Breast epithelium (tissue), 4 donors: ENCODE results near the gene SYNJ2. TPM values are rescaled to one million over a fixed set of nuclear protein-coding genes. Genes with fewer than 3 reads are reported as not detected.

Source experiments
- DNase-seq, 2 donors: peaks; one replicate each; pipeline ENCODE4 v3.0.0-alpha.2; 2019; ENCODE audit warnings: low spot score in 2 of 2
- H3K27ac ChIP-seq, 2 donors: fragments of 200-600 bp; sonication (generic) in 1 of 2; one replicate each; pipeline ENCODE4 v1.5.1; 2016 to 2019; ENCODE audit warnings: mild to moderate bottlenecking in 1 of 2
- H3K27me3 ChIP-seq, 2 donors: fragments of 200-600 bp; sonication (generic) in 1 of 2; one replicate each; pipeline versions ENCODE4 v1.5.1 to v1.6.0; 2017 to 2019; ENCODE audit warnings: control low read depth in 1 of 2, mild to moderate bottlenecking in 1 of 2
- H3K36me3 ChIP-seq: fragments of 200-600 bp; one replicate; pipeline ENCODE4 v1.5.1; 2019
- H3K4me1 ChIP-seq, 2 donors: fragments of 200-600 bp; sonication (generic); one replicate each; pipeline ENCODE4 v1.5.1; 2016 to 2019; ENCODE audit warnings: control low read depth in 1 of 2
- H3K4me3 ChIP-seq, 3 donors: fragments of 200-600 bp; sonication (generic); 1 replicate in 2 of 3; 2 replicates in 1 of 3; pipeline ENCODE4 v1.5.1; 2016 to 2019; ENCODE audit warnings: mild to moderate bottlenecking in 3 of 3, moderate library complexity in 2 of 3
- H3K9me3 ChIP-seq, 2 donors: fragments of 200-600 bp; sonication (generic) in 1 of 2; one replicate each; pipeline ENCODE4 v1.5.1; 2016 to 2019; ENCODE audit warnings: control low read depth in 1 of 2
- POLR2A ChIP-seq: fragments of 450-650 bp; IDR thresholded peaks from one replicate; pipeline ENCODE4 v1.6.1; 2016; ENCODE audit warnings: antibody characterized with exemption, mild to moderate bottlenecking, moderate library complexity
- POLR2AphosphoS5 ChIP-seq, 3 donors: sonication (generic); formaldehyde crosslinking; IDR thresholded peaks; one replicate each; pipeline ENCODE4 v1.6.1; 2017; ENCODE audit warnings: antibody characterized with exemption in 3 of 3
- intact Hi-C: fragments of 100-400 bp; cut with DNase I; formaldehyde crosslinking; loops from one replicate; pipeline ENCODE4 v1.15.1; 2023; ENCODE audit warnings: low total_unique reads
- total RNA-seq, 3 donors: library from RNA; depleted of rRNA; stranded (reverse); fragments of >200 nt; gene quantifications; one replicate each; pipeline ENCODE4 v1.1.0, GENCODE V29; 2016
- TF ChIP-seq, protein P1 (sequence below), 3 donors: fragments of 450-650 bp; IDR thresholded peaks; one replicate each; pipeline ENCODE4 v1.5.1; 2016 to 2017; ENCODE audit warnings: antibody characterized with exemption in 3 of 3, mild to moderate bottlenecking in 3 of 3, moderate library complexity in 3 of 3

Gene SYNJ2
- total RNA-seq, 3 donors from 2014 or later = 3.0 to 20.2 (median 15.7) TPM

DNA sequence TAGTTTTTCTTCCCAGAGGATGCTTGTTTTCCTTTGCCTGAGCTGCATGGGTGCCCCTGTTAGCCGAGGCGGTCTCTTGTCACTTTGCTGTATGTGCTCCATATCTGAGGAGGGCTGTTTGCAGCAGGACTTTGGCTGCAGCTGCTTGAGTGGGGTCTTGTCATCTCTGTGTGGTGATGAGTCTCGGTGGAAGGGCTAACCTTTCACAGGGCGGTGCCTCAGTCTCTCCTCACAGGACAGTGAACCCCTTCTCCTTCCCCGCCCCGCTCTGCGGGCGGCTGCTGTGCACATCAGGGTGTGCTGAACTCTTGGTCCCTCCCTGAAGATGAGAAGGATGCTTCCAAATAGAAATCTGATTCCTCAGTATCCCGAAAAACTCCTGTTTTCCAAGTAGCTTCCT, 75.1 kb downstream of the SYNJ2 start:
- Histone ChIP-seq H3K36me3 (no peaks in the 10 kb centered on the region), H3K4me3 (no peak overlapping the region), H3K27me3 (no peaks in the 10 kb centered on the region), H3K4me1 (peaks cover 11 to 16% of the 10 kb centered on the region in 2 donors), H3K9me3 (no peaks in the 10 kb centered on the region), H3K27ac (no peak overlapping the region)
- DNase-seq = no peak
- intact Hi-C loops = no loop called here
- no peak for TF ChIP-seq POLR2A
- TF ChIP-seq, protein P1, sequence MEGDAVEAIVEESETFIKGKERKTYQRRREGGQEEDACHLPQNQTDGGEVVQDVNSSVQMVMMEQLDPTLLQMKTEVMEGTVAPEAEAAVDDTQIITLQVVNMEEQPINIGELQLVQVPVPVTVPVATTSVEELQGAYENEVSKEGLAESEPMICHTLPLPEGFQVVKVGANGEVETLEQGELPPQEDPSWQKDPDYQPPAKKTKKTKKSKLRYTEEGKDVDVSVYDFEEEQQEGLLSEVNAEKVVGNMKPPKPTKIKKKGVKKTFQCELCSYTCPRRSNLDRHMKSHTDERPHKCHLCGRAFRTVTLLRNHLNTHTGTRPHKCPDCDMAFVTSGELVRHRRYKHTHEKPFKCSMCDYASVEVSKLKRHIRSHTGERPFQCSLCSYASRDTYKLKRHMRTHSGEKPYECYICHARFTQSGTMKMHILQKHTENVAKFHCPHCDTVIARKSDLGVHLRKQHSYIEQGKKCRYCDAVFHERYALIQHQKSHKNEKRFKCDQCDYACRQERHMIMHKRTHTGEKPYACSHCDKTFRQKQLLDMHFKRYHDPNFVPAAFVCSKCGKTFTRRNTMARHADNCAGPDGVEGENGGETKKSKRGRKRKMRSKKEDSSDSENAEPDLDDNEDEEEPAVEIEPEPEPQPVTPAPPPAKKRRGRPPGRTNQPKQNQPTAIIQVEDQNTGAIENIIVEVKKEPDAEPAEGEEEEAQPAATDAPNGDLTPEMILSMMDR (IDR thresholded peaks at IDR 0.05) = no peak
- TF ChIP-seq POLR2AphosphoS5 (IDR thresholded peaks at IDR 0.05) = no peak

DNA sequence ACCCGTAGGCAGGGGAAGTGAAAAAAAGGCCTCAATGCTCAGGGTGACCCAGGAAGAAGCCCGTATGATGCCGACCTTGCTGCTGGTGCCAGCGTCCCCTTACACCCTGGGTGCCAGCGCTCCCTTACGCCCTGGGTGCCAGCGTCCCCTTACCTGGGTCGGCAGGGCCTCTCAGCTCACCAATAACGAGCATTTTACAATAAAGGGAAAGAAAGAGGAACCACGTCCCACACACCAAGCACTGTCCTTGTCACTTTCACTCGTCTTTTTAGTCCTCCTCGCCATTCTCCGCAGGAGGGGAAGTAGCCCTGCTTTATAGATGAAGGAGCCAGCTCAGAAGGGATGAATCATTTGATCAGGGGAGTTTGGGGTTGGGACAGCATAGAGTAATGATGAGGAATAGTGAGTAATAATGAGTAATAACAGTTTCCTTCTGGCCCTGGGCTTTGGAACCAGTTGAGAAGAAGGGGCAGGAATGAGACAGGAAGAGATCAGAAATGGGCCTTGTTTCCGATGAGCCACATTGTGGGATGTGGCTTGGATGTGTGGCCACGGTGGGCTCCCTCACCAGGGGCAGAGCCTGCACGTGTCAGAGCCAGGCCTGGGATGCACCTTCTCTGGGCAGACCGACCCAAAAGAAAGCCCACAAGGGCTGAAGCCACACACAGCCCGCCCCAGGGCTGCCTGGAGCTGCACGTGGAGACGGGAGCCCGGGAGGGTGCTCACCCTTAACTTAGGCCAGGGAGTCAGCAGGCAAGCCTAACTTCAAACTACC, 75.7 kb downstream of the SYNJ2 start:
- intact Hi-C loops = no loop called here
- DNase-seq = no peak

DNA sequence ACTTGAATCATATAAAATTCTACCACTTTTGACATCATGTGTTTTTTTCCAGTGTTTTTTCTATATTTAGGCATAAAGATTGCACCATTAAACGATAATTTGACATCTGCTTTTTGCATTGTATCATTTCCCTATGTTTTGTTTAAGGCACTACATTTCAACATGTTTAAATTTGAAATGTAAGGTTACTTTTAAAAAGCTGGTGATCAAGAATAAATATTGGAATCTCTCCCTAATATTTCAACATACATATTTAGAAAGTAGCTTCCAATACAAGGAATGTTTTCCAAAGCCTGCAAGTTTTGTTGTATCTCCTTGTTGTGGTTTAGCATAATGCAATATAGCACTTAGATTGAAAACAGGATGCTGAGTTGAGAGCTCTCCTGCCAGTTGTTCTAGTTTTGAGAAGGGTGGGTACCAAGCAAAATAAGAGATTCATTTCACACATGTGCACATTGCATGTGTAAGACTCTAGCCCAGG, 76.5 kb downstream of the SYNJ2 start:
- intact Hi-C loops = no loop called here
- H3K9me3 ChIP-seq = no peaks in the 10 kb centered on the region
- H3K27me3 ChIP-seq = no peaks in the 10 kb centered on the region
- DNase-seq = no peak
- H3K36me3 ChIP-seq = no peaks in the 10 kb centered on the region
- no peak overlapping the region for H3K27ac ChIP-seq
- peaks cover 11 to 16% of the 10 kb centered on the region in 2 donors for H3K4me1 ChIP-seq
- H3K4me3 ChIP-seq = no peak overlapping the region
- TF ChIP-seq, protein P1 (IDR thresholded peaks at IDR 0.05) = no peak
- TF ChIP-seq POLR2AphosphoS5 (IDR thresholded peaks at IDR 0.05) (no peak), POLR2A (no peak)

More for the DNA sequence above, 75.7 kb downstream of the SYNJ2 start:
- Histone ChIP-seq H3K27me3 (no peaks in the 10 kb centered on the region), H3K27ac (peak overlapping the region in 1 of 2 donors; percentile 13), H3K4me1 (peaks cover 11 to 16% of the 10 kb centered on the region in 2 donors), H3K36me3 (no peaks in the 10 kb centered on the region), H3K4me3 (no peak overlapping the region), H3K9me3 (no peaks in the 10 kb centered on the region)
- TF ChIP-seq POLR2A (no peak), POLR2AphosphoS5 (IDR thresholded peaks at IDR 0.05) (no peak)
- TF ChIP-seq, protein P1 (IDR thresholded peaks at IDR 0.05) = no peak

DNA sequence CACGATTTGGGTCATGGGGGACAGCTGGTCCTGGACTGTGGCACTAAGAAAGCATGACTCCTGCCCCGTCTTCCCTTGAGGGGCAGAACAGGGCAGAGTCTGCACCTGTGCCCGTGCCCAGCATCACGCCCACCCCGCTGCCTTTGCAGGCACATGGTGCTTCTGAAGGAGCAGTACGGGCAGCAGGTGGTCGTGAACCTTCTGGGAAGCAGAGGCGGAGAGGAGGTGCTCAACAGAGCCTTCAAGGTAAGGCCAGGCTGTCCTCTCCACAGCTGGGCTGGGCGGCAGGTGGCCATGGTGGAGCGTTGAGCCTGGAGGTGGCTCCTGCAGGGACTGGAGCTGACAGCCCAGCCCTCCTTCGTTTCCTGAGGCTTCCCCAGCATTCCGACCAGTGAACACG, 77.4 kb downstream of the SYNJ2 start:
- Histone ChIP-seq H3K4me1 (peaks cover 11 to 16% of the 10 kb centered on the region in 2 donors), H3K27ac (peak overlapping the region; percentile 96 to 98), H3K27me3 (no peaks in the 10 kb centered on the region), H3K4me3 (no peak overlapping the region), H3K36me3 (no peaks in the 10 kb centered on the region), H3K9me3 (no peaks in the 10 kb centered on the region)
- DNase-seq = no peak
- intact Hi-C loops = no loop called here
- TF ChIP-seq POLR2AphosphoS5 (IDR thresholded peaks at IDR 0.05) = no peak

DNA sequence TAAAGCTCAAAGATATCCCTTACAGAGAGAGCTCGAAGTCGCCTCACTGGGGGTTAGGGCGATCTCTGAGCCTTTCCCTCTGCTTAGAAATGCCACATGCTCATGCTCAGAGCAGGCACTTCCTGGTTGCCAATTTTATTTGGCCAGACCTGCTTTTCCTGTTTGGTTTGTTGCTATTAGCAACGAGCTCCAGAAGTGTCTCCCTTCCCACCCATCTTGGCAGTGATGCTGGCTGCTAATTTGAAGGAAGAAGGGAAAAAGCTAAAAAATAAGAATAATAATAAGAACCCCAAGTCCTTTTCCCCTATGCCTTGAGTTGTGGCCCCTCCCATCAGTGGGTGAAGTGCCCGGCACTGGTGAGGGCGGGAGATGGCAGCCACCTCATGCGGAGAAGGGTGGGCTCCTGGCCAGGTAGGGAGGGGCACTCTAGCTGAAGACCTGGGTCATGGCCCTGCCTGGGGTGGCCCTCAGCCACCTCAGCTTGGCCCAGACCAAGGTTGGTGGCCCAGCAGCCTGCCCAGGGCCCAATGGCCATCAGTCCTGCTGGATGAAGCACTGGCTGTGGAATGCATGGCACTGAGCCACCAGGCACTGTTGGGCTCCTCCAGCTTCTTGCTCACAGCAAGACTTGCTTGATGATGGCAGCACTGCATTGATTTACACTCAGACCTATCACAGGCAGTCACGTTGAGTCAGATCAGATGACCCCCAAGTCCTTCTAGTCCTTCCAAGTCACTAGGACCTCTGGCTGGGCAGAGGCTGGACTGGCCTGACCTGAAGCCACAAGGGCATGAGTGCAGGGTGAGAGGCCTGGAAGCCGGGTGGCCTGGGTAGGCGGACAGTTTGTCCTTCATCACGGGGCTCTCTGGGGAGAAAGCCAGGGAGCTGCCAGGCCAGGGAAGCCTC, 79.0 kb downstream of the SYNJ2 start:
- intact Hi-C loops = no loop called here
- peak overlapping the region; percentile 8 to 56 (median 26) for H3K4me3 ChIP-seq
- peak overlapping the region; percentile 96 to 98 for H3K27ac ChIP-seq
- peak; percentile 90 to 91 for DNase-seq
- H3K9me3 ChIP-seq = no peaks in the 10 kb centered on the region
- TF ChIP-seq, protein P1 (IDR thresholded peaks at IDR 0.05) = no peak
- peak; percentile 51 to 84 (median 80) for TF ChIP-seq POLR2AphosphoS5 (IDR thresholded peaks at IDR 0.05)
- H3K4me1 ChIP-seq = peaks cover 11 to 16% of the 10 kb centered on the region in 2 donors
- H3K36me3 ChIP-seq = no peaks in the 10 kb centered on the region
- no peaks in the 10 kb centered on the region for H3K27me3 ChIP-seq
